Forelimb muscle (tissue), 1 donor: ENCODE measurements around the gene ROBO1. TPM values are rescaled to one million over a fixed set of nuclear protein-coding genes. Genes with fewer than 3 reads are reported as not detected.

Source experiments
- DNase-seq: peaks from one replicate; pipeline ENCODE4 v3.0.0-alpha.2; 2013; ENCODE audit warnings: low read depth
- polyA plus RNA-seq: library from polyadenylated mRNA; unstranded; fragments of 120-200 nt; gene quantifications from one replicate; pipeline ENCODE4 v1.2.1, GENCODE V29; 2013; ENCODE audit not compliant: insufficient read length

ROBO1 gene
- polyA plus RNA-seq, 1 donor = 35.9 TPM

DNA sequence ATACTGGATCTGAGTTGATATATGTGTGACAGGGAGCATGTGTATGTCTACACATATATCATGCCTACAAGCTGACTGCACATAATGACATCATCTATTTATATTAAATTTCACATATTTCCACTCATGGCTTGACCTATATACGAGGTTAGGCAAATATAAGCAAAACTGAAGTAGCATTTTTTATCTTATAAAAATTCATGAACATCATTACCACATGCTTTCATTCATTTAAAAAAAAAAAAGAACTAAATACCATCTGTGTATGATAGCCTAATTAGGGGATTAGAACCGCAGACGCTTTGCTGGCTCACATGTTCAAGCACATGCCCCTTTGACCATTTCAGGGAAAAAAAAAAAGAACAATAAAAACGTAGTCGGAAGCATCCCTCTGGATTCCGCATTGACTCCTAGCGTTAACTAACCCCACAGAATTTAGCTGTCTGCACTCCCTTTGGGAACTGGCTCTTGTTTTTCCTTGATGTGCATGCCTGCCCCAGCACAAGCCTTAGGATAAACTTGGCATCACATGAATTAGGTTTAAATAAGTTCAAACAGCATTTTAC is 888.4 kb downstream of the ROBO1 start:
- no peak for DNase-seq

DNA sequence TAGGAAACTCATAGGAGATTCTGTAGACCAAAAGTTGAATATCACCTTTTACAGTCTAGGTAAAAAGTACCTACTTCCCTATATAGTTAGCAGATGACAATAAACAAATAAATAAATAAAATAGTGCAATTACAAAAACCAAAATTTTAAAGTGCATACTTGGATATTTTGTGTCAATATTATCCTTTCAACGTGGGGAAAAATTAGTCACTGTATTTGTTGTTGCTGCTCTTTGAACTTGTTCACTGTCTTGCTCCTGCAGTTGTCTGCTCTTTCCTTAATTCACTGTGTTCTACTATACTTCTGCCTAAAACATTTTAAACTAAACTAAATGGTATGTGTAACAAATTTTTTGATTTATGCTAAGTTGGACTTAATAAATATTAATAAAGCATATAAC is 889.0 kb downstream of the ROBO1 start:
- no peak for DNase-seq

DNA sequence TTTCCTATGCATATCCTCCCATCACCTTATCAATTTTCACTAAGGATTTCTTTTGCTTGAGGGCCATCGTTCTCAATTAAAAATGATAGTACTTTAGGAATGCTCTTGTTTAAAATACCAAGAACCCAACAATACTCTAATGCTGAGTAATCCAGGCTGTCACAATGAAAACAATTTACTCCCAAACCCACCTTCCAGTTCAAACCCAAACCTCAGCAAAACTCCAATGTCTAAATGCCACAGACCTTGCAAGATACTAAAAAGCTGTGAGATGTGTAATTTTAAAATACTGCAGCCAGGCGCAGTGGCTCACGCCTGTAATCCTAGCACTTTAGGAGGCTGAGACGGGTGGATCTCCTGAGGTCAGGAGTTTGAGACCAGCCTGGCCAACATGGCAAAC is 889.8 kb downstream of the ROBO1 start:
- no peak for DNase-seq

DNA sequence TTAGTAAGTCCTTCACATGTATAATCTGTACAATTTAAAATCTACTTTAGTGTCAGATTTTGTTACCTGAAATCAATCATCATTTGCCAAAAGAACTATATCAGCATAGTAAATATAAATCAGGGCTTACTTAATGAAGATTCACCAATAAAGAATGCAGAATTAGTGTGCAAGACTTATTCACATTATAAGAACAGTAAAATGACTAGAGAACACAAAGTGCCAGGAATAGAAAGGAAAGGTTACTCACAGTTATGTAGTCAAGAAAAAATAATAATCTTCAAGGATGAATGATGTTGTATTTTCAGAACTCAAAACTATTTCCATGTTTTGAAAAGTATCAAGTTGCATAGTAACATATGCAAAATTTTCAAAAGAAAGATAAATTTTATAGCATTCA is 891.9 kb downstream of the ROBO1 start:
- no peak for DNase-seq

DNA sequence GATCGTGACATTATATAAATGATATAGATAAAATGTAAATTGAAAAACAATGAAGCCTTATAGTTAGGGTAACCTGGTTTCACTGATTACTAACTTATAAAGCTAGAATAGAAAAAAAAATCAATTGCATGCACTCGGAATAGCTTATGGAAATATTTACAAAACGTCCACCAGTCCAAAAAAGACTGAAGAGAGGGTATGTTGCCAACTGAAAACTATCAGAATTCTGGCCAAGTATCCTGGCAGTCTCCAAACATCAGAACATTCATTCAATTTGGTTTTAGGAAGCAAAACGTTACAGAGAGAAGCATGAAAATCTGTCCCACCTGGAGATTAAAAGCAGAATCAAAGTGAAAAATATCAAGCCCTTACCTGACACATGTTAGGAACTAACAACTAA is 892.4 kb downstream of the ROBO1 start:
- no peak for DNase-seq

DNA sequence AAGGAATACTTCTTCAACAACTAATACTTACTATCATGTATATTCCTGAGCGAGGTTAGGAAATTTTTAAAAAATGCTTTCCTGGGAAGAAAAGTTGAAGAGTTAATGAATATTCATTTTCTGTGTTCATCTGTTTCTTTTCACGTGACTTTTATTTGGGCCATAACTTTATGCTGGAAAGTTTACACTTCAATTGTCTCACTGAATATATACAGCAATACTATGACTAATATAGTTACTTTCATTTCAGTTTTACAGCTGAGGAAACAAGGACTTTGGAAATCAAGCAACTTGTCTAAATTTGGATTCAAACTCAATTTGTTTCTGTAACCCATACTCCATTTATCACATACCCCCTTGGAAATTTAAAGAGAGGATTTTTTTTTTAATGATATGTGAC is 894.2 kb downstream of the ROBO1 start:
- no peak for DNase-seq

DNA sequence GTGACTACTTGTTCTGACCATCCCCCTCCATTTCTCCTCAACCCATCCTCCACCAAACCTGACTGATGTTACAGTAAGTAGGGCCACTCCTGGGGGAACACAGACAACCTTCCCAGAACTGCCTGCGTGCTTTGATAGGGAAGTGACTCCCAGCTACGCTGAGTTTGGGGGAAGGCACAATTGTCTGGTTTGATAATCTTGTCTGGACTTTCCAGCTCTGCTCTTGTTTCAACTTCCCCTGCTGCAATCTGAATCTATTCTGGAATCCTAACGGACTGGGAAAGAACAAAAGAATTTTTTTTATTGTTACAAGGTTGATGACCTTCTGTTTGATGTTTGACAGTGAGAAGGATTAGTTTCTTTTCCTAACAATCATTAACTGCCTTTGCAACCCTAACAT is 895.6 kb downstream of the ROBO1 start:
- no peak for DNase-seq

DNA sequence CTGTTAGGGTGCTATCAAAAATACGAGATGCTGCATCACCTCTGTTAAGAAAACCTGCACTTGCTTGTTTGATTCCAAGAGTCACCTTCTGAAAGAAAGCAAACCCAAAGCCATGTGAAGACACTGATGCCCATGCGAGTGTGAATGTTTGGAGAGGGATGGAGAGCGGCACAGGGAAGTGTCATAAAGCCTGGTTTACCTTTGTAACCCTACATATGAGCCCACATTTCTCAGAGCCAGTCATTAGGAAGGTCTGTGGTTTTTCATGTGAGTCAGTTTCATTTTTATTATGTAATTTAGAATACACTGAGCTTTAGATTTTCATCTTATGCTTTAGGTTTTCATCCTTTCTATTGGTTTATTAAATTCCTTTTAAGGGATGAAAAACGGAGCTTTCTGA is 896.8 kb downstream of the ROBO1 start:
- no peak for DNase-seq

DNA sequence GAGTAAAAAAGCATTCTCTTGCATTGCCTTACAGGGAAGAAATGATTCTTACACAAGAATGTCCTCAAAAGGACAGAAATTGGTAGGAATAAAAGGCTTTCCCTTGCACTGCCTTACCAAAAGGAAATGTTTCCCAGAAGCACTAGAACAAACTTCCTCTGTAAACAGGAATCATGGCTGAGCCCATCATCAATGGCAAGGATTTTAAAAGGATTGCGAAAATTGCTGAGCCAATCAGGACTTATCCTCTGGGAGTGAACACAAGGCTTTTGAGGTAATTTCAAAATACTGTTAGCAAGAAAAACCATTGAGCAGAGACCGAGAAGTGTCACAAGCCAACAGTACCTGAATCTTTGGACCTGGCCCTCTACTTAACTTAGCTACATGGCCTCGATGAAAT is 897.3 kb downstream of the ROBO1 start:
- no peak for DNase-seq

DNA sequence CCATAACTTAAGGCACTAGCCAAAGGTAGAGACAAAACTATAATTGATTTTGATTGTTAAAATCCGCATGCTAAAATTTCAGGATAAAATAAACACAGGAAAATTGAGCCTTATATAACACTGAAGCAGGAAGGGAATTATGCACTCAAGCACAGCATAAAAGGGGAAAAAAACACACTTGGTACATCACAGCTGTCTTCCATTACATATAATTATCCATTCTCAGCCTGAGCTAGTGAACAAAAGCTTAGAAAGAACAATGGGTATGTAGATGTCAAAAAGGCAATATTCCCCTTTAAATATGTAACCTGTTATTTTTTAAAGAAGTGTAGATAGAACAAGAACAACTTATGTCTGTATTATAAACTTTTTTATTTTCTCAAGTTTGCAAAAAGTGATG is 899.2 kb downstream of the ROBO1 start:
- DNase-seq = no peak

DNA sequence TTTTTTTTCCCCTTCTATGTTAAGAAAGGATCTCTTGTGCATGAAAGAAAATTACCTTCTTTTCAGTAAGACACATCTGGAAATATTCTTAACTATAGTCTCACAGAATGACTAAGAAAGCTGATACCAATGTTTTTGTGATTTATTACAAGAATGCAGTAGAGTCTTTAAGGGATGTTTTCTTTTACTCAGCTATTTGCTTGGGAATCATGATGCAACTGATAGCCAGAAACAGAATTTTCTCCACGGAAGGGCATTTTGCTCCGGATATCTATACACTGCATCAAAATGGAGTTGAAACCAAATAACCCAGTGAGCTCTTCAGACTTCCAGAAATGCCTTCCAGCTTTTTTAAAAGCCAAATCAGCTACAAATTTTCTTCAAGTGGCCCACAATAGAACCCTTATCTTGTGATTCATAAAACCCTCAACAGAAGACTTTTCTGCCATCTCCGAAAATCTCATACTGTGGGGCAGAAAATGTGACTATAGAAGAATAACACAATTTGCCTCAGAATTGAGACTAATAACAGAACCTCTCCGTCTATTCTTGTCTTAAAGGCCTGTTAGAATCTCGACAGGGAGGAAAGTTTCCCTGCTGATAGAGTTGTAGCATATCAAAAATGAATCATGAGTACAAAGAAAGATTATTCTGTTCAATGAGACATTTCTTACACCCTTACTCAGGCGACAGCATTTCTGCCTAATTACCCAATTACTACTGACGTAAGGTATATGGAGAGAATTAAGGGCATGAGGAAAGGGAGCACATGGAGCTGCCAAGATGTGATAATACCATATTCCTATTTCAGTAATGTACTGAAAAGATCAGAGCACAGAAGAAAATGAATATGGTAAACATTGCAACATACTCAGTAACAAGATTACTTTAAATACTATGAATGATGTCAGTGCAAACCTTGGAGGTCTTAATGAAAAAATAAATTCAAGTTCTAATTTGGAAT is 900.1 kb downstream of the ROBO1 start:
- DNase-seq = no peak

DNA sequence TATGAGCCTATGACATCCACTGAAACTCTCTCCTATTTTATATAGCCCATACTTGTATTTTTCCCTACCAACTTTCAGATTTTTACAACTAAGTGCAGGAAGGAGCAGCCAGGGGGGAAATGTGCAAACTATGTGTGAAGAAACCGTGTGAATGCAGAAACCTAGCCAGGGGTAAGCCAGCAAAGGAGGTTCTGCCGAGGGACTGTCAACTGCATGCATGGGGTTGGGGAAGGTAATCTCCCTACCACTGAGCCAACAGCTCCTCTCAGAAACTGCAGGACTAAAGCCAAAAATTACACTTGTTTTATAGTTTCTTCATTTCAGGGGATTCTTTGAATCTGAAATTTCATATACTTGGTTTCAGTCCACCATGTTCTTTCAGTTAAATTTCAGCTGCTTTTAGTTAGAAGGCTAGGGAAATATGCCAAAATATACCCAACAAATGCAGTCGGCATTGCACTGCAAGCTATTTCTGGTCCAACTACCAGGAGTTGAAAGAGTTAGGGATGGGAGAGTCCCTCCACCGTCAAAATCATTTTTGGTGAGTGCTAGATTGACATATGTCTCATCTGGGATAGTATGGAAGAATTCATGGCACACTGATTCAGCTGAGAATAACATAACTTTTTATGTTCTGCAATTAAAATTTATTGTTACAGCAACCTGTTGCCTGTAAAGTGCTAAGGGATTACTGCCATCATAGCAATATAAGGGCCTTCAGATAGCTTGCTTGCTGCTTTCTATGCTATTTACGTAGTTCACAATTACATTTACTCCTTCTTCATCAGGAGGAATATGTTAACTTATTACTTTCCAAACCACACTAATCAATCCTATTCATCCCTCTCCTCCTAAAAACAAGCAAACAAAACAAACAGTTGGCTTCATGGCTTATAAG is 904.2 kb downstream of the ROBO1 start:
- no peak for DNase-seq

DNA sequence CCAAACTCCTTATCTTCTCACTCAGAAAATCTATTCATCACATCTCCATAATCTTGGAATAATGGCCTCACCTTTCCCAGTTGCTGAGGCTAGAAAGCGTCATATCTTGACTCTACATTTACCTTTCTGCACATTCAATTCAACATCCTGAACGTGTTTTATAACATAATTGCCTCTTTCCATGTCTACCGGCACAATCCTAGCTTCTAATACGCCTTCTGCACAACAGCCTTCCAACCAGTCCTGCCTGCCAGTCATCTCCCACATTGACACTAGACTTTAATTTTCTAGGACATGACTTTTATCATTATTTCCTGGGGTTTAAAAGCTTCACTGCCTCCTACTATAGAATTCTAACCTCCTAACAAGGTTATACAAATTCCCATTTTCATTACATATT is 906.6 kb downstream of the ROBO1 start:
- DNase-seq = no peak

DNA sequence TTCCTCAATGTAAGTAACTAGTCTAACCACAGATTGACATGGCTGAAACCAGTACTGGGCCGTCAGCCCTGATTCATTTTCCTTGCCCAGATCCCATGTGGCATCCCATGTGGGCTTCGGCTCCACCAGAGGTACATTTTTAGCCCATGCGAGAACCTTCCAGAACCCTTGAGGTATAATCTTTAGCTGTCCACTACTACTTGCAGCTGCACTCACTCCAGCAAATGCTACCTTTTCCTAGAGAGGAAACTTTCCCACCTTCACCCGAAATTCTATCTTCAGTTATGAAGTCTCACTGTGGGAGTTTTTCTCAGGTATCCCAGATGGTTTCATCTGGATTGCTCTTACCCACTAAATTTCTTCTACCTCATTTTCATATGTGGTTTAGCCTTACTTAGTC is 907.2 kb downstream of the ROBO1 start:
- DNase-seq = no peak

DNA sequence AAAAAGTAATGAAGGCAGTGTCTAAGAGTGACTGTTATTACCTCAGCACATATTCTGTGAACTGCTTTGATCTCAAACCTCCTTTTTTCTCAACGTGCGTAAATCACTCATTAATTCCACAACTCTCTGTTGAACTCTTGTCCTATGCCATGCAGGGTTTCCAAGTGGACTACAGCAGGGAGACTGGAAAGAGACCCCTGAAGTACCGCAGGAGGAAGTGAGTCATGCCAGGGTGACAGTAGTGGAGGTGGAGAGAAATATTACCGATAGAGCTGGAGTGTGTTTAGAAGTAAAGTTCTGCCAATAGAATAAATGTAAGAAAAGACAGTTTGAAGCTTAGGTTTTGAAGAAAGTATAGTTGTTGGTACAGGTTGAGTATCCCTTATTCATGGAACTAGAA is 908.9 kb downstream of the ROBO1 start:
- no peak for DNase-seq

DNA sequence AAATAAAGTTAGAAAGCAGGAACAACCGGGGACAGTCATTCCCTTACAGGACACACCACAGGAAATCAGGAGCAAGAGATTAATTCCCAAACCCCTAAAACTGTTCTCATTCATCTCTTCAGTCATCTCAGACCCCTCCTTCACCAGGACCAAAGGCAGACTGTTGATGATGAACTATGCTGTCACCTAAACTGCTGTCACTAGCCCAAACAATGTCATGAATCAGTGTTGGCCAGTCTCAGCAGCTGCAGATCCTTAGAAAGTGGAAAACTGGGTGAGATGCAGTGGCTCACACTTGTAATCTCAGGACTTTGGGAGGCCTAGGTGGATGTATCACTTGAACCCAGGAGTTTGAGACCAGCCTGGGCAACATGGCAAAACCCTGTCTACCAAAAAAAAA is 909.6 kb downstream of the ROBO1 start:
- DNase-seq = no peak

DNA sequence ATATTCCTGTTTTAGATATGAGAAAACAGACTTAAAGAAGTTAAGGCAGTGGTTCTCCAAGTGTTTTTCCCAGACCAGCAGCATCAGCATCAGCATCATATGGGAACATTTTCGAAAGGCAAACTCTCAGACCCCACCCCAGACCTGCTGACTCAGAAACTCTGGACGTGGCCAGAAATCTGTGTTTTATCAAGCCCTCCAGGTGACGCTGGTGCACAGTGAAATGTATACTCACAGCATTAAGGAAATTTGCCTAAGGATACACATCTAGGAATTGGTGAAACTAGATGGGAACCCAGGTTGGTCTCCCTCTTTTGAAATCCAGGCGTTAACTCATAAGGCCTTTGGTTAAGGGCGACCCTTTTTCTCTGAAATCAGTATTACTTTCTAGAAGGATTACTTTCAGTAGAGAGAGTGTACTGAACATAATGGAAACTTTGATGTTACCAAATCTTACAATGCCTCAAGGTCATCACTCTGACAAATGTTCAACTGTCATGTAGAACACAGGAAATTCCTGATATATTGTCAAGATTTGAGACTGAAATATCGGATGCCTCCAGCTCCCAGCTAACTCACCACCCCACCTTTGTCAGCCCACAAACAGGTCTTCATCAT is 910.2 kb downstream of the ROBO1 start:
- DNase-seq = no peak

DNA sequence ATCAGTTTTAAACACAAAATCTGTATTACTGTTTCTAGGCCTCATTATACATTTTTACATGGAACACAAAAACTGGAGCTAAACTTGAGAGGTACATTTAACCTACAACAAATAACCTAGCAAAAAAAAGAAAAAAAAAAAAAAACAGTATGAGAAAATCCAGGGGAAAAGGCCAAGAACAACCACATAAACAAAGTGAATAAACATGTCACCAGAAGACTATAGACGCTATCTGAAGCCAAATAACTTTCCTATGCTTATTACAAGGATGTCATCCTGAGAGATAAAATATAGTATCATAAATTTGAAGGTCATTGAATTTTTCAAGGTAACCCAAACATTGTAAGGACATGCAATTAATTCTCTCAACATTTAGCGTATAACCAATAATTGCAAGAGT is 911.6 kb downstream of the ROBO1 start:
- DNase-seq = no peak

DNA sequence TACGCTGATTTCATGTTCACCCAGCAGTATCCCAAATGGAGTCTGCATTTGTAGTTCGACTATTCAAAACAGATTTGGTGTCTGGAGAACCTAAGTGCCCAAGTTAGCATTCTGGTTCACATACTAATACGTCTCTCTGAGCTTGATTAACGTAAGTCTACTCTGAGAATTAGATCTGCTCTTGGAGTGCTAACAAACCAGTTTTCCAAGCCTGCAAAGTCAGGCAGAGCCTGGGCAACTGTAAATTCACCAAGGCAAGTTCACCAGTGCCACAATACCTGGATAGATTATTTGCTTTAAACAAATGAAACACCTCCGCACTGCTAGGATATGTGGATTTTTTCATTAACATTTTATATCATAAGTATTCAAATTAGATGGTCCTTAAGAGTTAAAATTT is 912.6 kb downstream of the ROBO1 start:
- DNase-seq = no peak

DNA sequence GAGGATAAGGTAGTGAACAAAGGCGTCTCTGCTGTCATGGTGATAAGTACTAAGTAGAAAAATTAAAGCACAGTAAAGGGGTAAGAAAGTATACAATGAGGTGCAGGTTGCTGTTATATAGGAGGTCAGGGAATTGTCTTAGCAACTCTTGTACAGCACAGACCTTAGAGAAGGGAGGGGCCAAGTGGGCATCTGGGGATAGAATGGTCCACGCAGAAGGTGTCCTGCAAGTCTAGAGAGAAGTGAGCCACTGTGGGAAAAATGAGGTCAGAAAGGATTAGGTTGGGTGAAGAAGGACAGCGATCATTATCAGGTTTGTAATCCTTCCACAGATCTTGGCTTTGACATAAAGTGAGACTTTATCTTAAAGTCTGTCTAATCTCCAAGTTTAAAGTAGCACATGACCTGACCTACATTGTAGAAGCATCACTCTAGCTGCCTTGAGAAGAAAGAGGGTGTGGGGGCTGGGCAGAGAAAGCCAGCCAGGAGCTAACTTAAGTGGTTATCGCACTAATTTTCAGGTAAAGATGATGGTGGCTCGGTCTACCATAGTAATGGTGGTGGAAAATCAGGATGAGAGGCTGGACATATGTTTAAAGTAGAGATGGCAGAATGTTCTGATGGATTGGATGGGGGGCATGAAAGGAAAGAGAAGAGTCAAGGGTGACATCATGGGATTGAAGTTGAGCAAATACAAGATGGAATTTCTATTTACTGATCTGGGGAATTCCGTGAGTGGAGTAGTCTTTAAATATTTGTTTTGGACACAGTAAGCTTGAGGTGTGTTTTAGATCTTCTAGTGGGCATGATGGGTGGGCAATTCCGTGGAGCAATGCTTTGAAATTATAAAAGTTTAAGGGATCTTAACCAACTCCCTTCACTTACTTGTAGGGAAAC is 919.2 kb downstream of the ROBO1 start:
- DNase-seq = no peak

DNA sequence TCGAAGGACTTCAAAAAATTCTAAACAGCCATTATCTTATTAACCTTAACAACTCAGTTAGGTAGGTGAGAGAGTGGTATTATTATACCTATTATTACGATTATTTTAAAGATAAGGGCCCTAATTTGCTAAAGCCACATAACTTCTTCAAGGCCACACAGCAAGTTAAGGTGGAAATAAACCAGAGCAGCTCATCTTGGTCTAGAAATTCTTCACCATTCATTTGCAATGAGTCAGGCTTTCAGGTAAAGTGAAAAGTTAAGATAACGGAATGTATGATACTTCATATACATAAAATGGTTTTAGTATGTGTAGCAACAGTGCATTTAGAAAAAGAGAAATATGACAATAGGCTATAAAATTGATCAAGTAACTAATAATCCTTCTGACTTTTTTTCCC is 920.2 kb downstream of the ROBO1 start:
- no peak for DNase-seq
